Measurements from ENCODE around the gene PCSK5.

DNA sequence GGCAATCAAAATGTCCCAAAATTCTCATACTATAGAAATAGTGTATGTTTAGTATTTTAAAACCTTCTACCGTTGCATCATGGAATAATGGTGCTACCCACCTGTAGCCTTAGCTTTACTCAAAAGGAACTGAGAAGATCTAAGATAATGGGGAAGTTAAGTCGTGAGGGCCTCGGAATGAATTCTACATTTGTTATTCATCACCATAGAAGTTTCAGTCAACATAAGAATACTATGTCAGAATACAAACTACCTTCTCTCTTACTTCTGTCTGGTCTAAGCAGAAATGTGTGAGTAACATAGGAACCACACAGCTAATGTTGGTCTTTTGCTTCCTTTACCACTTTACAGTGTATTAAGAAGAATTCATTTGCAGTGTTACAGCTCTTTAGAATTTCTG, 460.5 kb downstream of the PCSK5 start:
- TF ChIP-seq, protein P1, sequence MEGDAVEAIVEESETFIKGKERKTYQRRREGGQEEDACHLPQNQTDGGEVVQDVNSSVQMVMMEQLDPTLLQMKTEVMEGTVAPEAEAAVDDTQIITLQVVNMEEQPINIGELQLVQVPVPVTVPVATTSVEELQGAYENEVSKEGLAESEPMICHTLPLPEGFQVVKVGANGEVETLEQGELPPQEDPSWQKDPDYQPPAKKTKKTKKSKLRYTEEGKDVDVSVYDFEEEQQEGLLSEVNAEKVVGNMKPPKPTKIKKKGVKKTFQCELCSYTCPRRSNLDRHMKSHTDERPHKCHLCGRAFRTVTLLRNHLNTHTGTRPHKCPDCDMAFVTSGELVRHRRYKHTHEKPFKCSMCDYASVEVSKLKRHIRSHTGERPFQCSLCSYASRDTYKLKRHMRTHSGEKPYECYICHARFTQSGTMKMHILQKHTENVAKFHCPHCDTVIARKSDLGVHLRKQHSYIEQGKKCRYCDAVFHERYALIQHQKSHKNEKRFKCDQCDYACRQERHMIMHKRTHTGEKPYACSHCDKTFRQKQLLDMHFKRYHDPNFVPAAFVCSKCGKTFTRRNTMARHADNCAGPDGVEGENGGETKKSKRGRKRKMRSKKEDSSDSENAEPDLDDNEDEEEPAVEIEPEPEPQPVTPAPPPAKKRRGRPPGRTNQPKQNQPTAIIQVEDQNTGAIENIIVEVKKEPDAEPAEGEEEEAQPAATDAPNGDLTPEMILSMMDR (IDR thresholded peaks at IDR 0.05; ENCODE audit: low read length): no peak
- TF ChIP-seq EZH2phosphoT487 (IDR thresholded peaks at IDR 0.05; ENCODE audit: low read length): no peak
- no peak for TF ChIP-seq EZH2 (optimal IDR thresholded peaks at IDR 0.05; ENCODE audit: low read depth, low read length)
